H1 (cell line): ENCODE results near the gene SPACA7. TPM values are rescaled to one million over a fixed set of nuclear protein-coding genes. Genes with fewer than 3 reads are reported as not detected.

Source experiments
- CTCF ChIA-PET: fragments of 300-600 bp; sonication (Branson Sonifier 250); formaldehyde crosslinking; loops from one replicate; lab custom pipeline; 2021; ENCODE audit not compliant: partially characterized antibody; lab: Charles Lee
- POLR2A ChIA-PET: fragments of 300-600 bp; sonication (Branson Sonifier 250); formaldehyde crosslinking; loops from one replicate; lab custom pipeline; 2021; ENCODE audit warnings: inconsistent platforms; ENCODE audit not compliant: partially characterized antibody; lab: Charles Lee
- DNase-seq, 2 experiments: peaks; one replicate each; pipeline versions ENCODE4 v3.0.0 to v3.0.0-alpha.2; 2010 to 2022; ENCODE audit warnings: low spot score in 2 of 2, low read depth in 1 of 2, mixed read lengths in 1 of 2
- FAIRE-seq: peaks from 2 replicates; lab custom pipeline; 2011; peaks lifted over from hg19 to GRCh38; lab: Jason Lieb, UNC
- H2AFZ ChIP-seq: 2 replicates; pipeline ENCODE4 v1.8.1; 2012; ENCODE audit warnings: low read length, inconsistent platforms
- H2AK5ac ChIP-seq: 2 replicates; pipeline ENCODE4 v1.6.1; 2013; ENCODE audit warnings: low read depth, low read length
- H2BK120ac ChIP-seq: replicated peaks from 2 replicates; pipeline ENCODE3; 2013; ENCODE audit warnings: low read depth, low read length, inconsistent platforms
- H2BK12ac ChIP-seq: 2 replicates; pipeline ENCODE4 v1.6.1; 2013; ENCODE audit warnings: low read depth, low read length
- H2BK15ac ChIP-seq: 2 replicates; pipeline ENCODE4 v1.6.1; 2013; ENCODE audit warnings: low read length
- H2BK20ac ChIP-seq: 2 replicates; pipeline ENCODE4 v1.6.1; 2013; ENCODE audit warnings: low read length
- H2BK5ac ChIP-seq: 2 replicates; pipeline ENCODE4 v1.6.1; 2013; ENCODE audit warnings: low read depth, low read length
- H3K14ac ChIP-seq: 2 replicates; pipeline ENCODE4 v1.6.1; 2013; ENCODE audit warnings: inconsistent platforms; ENCODE audit not compliant: insufficient read length
- H3K18ac ChIP-seq: 2 replicates; pipeline ENCODE4 v1.6.1; 2013; ENCODE audit warnings: low read length; ENCODE audit errors: extremely low read depth
- H3K23ac ChIP-seq: 2 replicates; pipeline ENCODE4 v1.6.1; 2013; ENCODE audit warnings: inconsistent platforms; ENCODE audit not compliant: insufficient read length
- H3K23me2 ChIP-seq: 2 replicates; pipeline ENCODE4 v1.6.1; 2013; ENCODE audit warnings: low read depth, low read length
- H3K27ac ChIP-seq: 2 replicates; pipeline ENCODE4 v1.6.1; 2011; ENCODE audit warnings: low read depth, low read length, inconsistent platforms
- H3K27me3 ChIP-seq, 4 experiments: replicated peaks in 1 of 4; 1 replicate in 1 of 4; 2 replicates in 3 of 4; pipeline versions ENCODE4 v1.6.1 to v1.8.1; 2011 to 2013; ENCODE audit warnings: low read length in 3 of 4, mild to moderate bottlenecking in 3 of 4, inconsistent platforms in 2 of 4, mixed read lengths in 2 of 4, moderate library complexity in 1 of 4; ENCODE audit not compliant: control insufficient read depth in 3 of 4, insufficient read depth in 3 of 4; ENCODE audit errors: extremely low read depth in 1 of 4
- H3K36me3 ChIP-seq, 4 experiments: 2 replicates each; pipeline versions ENCODE4 v1.6.1 to v1.8.1; 2011 to 2013; ENCODE audit warnings: mild to moderate bottlenecking in 4 of 4, low read length in 3 of 4, moderate library complexity in 2 of 4, control low read depth in 1 of 4, inconsistent platforms in 1 of 4; ENCODE audit not compliant: insufficient read depth in 4 of 4, control insufficient read depth in 2 of 4
- H3K4ac ChIP-seq: replicated peaks from 2 replicates; pipeline ENCODE3; 2013; ENCODE audit warnings: low read length, low read depth, mixed read lengths, inconsistent platforms; ENCODE audit not compliant: insufficient read length
- H3K4me1 ChIP-seq, 4 experiments: replicated peaks in 1 of 4; 1 replicate in 1 of 4; 2 replicates in 3 of 4; pipeline versions ENCODE4 v1.6.1 to v1.8.1; 2011 to 2013; ENCODE audit warnings: low read length in 3 of 4, inconsistent platforms in 2 of 4, mixed read lengths in 1 of 4; ENCODE audit not compliant: insufficient read depth in 4 of 4, control insufficient read depth in 3 of 4
- H3K4me2 ChIP-seq, 2 experiments: 2 replicates each; pipeline versions ENCODE4 v1.6.1 to v1.8.1; 2011 to 2013; ENCODE audit warnings: low read depth in 2 of 2, low read length in 2 of 2, control low read depth in 1 of 2, inconsistent platforms in 1 of 2, mild to moderate bottlenecking in 1 of 2; ENCODE audit not compliant: insufficient read depth in 1 of 2
- H3K4me3 ChIP-seq, 4 experiments: fragments of 200-600, 300-600 bp in 1 of 4; sonication (generic), shearing (Covaris generic), sonication (Bioruptor Twin) in 1 of 4; 2 replicates each; pipeline versions ENCODE4 v1.5.1 to v1.8.1; 2011 to 2016; ENCODE audit warnings: low read length in 4 of 4, low read depth in 3 of 4, control low read depth in 2 of 4, inconsistent platforms in 2 of 4, mild to moderate bottlenecking in 2 of 4, mixed read lengths in 1 of 4, moderate library complexity in 1 of 4; ENCODE audit not compliant: insufficient read depth in 2 of 4; ENCODE audit errors: extremely low read depth in 1 of 4
- H3K56ac ChIP-seq: replicated peaks from 2 replicates; pipeline ENCODE3; 2013; ENCODE audit warnings: low read depth, mild to moderate bottlenecking, mixed read lengths, low read length, inconsistent platforms; ENCODE audit not compliant: insufficient read length
- H3K79me1 ChIP-seq: 2 replicates; pipeline ENCODE4 v1.6.1; 2013; ENCODE audit warnings: low read depth, low read length, control low read depth
- H3K79me2 ChIP-seq, 2 experiments: 2 replicates each; pipeline versions ENCODE4 v1.6.1 to v1.8.1; 2012 to 2013; ENCODE audit warnings: low read length in 2 of 2, mild to moderate bottlenecking in 2 of 2, inconsistent platforms in 1 of 2; ENCODE audit not compliant: insufficient read depth in 2 of 2, control insufficient read depth in 1 of 2
- H3K9ac ChIP-seq, 4 experiments: replicated peaks in 1 of 4; 1 replicate in 1 of 4; 2 replicates in 3 of 4; pipeline versions ENCODE4 v1.6.1 to v1.8.1; 2011 to 2013; ENCODE audit warnings: low read depth in 3 of 4, low read length in 3 of 4, control low read depth in 2 of 4, mild to moderate bottlenecking in 2 of 4, moderate library complexity in 2 of 4, inconsistent platforms in 1 of 4; ENCODE audit errors: extremely low read depth in 1 of 4
- H3K9me3 ChIP-seq, 2 experiments: 2 replicates each; pipeline versions ENCODE4 v1.6.1 to v1.8.1; 2012 to 2013; ENCODE audit warnings: mild to moderate bottlenecking in 2 of 2, moderate library complexity in 2 of 2, control low read depth in 1 of 2, inconsistent platforms in 1 of 2, low read depth in 1 of 2, low read length in 1 of 2, mixed read lengths in 1 of 2; ENCODE audit not compliant: insufficient read depth in 2 of 2
- H4K20me1 ChIP-seq, 2 experiments: replicated peaks in 1 of 2; 2 replicates each; pipeline versions ENCODE3 to v1.8.1; 2011 to 2013; ENCODE audit warnings: inconsistent platforms in 2 of 2, low read length in 2 of 2, mild to moderate bottlenecking in 1 of 2; ENCODE audit not compliant: insufficient read depth in 2 of 2, control insufficient read depth in 1 of 2
- H4K5ac ChIP-seq: 2 replicates; pipeline ENCODE4 v1.6.1; 2013; ENCODE audit warnings: low read length, low read depth, mixed read lengths, inconsistent platforms; ENCODE audit not compliant: insufficient read length
- H4K8ac ChIP-seq: 2 replicates; pipeline ENCODE4 v1.8.0; 2013; ENCODE audit warnings: mild to moderate bottlenecking, moderate library complexity, low read length, inconsistent platforms; ENCODE audit not compliant: insufficient read depth; ENCODE audit errors: extremely low read depth
- H4K91ac ChIP-seq: replicated peaks from 2 replicates; pipeline ENCODE3; 2013; ENCODE audit warnings: low read length, mixed read lengths, inconsistent platforms; ENCODE audit not compliant: insufficient read length
- TAF1 ChIP-seq: IDR thresholded peaks from 2 replicates; pipeline ENCODE4 v1.6.1; 2011; ENCODE audit warnings: mild to moderate bottlenecking, low read depth, low read length
- WGBS, 2 experiments: shearing (Covaris generic) in 1 of 2; methylation state at CpG; one replicate each; pipeline versions ENCODE4 v1.1.6 to v1.1.7; 2013 to 2015; ENCODE audit warnings: low lambda C conversion rate in 2 of 2, mixed read lengths in 2 of 2, inconsistent platforms in 1 of 2, low coverage in 1 of 2, missing lambda C conversion rate in 1 of 2; ENCODE audit not compliant: insufficient replicate concordance in 2 of 2, insufficient coverage in 1 of 2, insufficient read length in 1 of 2; ENCODE audit errors: extremely low coverage in 1 of 2, missing lambda C conversion rate in 1 of 2; 5-methylcytosine and 5-hydroxymethylcytosine counted together
- polyA plus RNA-seq, 7 experiments: library from polyadenylated mRNA; depleted of rRNA in 3 of 7; stranded (reverse) in 5 of 7; unstranded in 2 of 7; fragments of >200 nt in 5 of 7; fragments of 200-250 nt in 2 of 7; gene quantifications; 1 replicate in 5 of 7; 2 replicates in 1 of 7; 4 replicates in 1 of 7; pipeline versions ENCODE4 v1.2.1 to v1.2.3, GENCODE V29; 2011 to 2013; ENCODE audit warnings: missing spikeins in 2 of 7, mixed read lengths in 2 of 7
- total RNA-seq: library from RNA; stranded (reverse); fragmentation: NEBNext Ultra II Directional; extraction: Animal tissue kit (Norgen Biotek cat#: 25700); gene quantifications from 2 replicates; pipeline ENCODE4 v1.2.1, GENCODE V29; 2021

SPACA7 gene
- total and polyA plus RNA-seq, 2 of the 8 experiments (the other 6 are each of a cell fraction or from before 2014, with no cell fraction given) = not detected

DNA sequence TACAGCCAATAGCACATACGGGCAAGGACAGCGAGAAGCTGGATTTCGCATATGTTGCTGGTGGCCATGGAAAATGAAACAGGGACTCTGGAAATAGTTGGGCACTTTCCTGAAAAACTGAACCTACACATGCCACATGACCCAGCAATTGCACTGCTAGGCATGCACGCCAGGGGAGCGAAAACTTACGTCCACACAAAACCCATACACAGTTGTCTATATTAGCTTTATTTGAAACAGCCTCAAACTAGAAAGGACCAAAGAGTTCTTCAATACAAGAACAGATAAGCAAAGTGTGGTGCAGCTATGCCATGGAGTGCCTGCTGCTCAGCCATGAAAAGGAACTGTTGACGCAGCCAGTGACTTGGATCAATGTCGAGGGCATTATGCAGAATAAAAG lies 7.3 kb upstream of the SPACA7 start:
- Histone ChIP-seq H2BK15ac (no peak overlapping the region), H4K91ac (no peak overlapping the region), H3K56ac (no peak overlapping the region), H3K9ac (no peak overlapping the region), H3K79me2 (no peaks in the 10 kb centered on the region), H2BK12ac (no peak overlapping the region), H2BK5ac (no peak overlapping the region), H4K8ac (no peak overlapping the region), H3K4me2 (no peak overlapping the region), H3K14ac (no peak overlapping the region), H3K36me3 (no peaks in the 10 kb centered on the region), H3K4ac (no peak overlapping the region), H4K5ac (no peak overlapping the region), H3K23me2 (no peaks in the 10 kb centered on the region), H2AK5ac (no peak overlapping the region), H3K27ac (no peak overlapping the region)
- DNase-seq = no peak
- CTCF ChIA-PET = interaction anchor here (0.6 kb wide), 1 partner anchor 197 kb away, joined by 3 read pairs; no protein-coding TSS in a partner anchor
- POLR2A ChIA-PET = interaction anchor here (0.6 kb wide), 1 partner anchor 43 kb away, joined by 4 read pairs; no protein-coding TSS in a partner anchor
- TF ChIP-seq TAF1 = no peak
- TF ChIP-seq, all 59 proteins: peak for 0
- no peak for FAIRE-seq
- no peak overlapping the region for H3K18ac ChIP-seq
- no peaks in the 10 kb centered on the region; a peak in 1 of 4 replicates for H3K9me3 ChIP-seq
- WGBS, 2 experiments = 91% methylated on average over 8 of the region's 8 CpGs; no CpG with 5 or more reads in 1 of the 2 experiments
- H4K20me1 ChIP-seq = no peaks in the 10 kb centered on the region
- no peak overlapping the region for H3K23ac ChIP-seq
- H2BK20ac ChIP-seq = no peak overlapping the region
- H2AFZ ChIP-seq = no peak overlapping the region
- no peaks in the 10 kb centered on the region for H3K79me1 ChIP-seq
- no peak overlapping the region for H2BK120ac ChIP-seq
- no peaks in the 10 kb centered on the region for H3K27me3 ChIP-seq
- H3K4me3 ChIP-seq = no peak overlapping the region
- H3K4me1 ChIP-seq = peaks cover 0 to 4% (median 3%) of the 10 kb centered on the region in 4 experiments; a peak in 4 of 7 replicates
